Retina (tissue), 1 donor: ENCODE data around the gene ZBTB17.
"Not testable (repeated sequence)": the region's sequence is repeated elsewhere in the genome, so short reads cannot be mapped to it uniquely, and the experiment has no call there.

Source experiments
- DNase-seq: peaks from one replicate; pipeline ENCODE4 v3.0.0-alpha.2; 2016

Gene ZBTB17

GRCh38 chr1:15933684-15934083 lies 42.2 kb downstream of the ZBTB17 start:
- DNase-seq: no peak

- no peak for DNase-seq
These were observed 43.3 kb downstream of the ZBTB17 start for GRCh38 chr1:15932612-15933011.

GRCh38 chr1:15931884-15932283 lies 44.0 kb downstream of the ZBTB17 start:
- DNase-seq: no peak

GRCh38 chr1:15931401-15931800 lies 44.5 kb downstream of the ZBTB17 start:
- DNase-seq: no peak

- DNase-seq: no peak
These were observed 46.6 kb downstream of the ZBTB17 start for GRCh38 chr1:15928971-15929965.

GRCh38 chr1:15926448-15926847 lies 49.5 kb downstream of the ZBTB17 start:
- DNase-seq: not testable (repeated sequence)

- DNase-seq: no peak
These were observed 52.7 kb downstream of the ZBTB17 start for GRCh38 chr1:15923241-15923640.

- DNase-seq: no peak
These were observed 56.8 kb downstream of the ZBTB17 start for GRCh38 chr1:15918962-15919715.

- DNase-seq: no peak
These were observed 59.0 kb downstream of the ZBTB17 start for GRCh38 chr1:15916916-15917315.

- DNase-seq: no peak
These were observed 59.5 kb downstream of the ZBTB17 start for GRCh38 chr1:15916417-15916816.

GRCh38 chr1:15915991-15916390 lies 59.9 kb downstream of the ZBTB17 start:
- DNase-seq: no peak

- not testable (repeated sequence) for DNase-seq
These were observed 62.3 kb downstream of the ZBTB17 start for GRCh38 chr1:15913607-15914006.

GRCh38 chr1:15911927-15912326 lies 64.0 kb downstream of the ZBTB17 start:
- DNase-seq: no peak

GRCh38 chr1:15911141-15911540 lies 64.8 kb downstream of the ZBTB17 start:
- no peak for DNase-seq

GRCh38 chr1:15908597-15908996 lies 67.3 kb downstream of the ZBTB17 start:
- no peak for DNase-seq

GRCh38 chr1:15902882-15903281 lies 73.0 kb downstream of the ZBTB17 start:
- DNase-seq: no peak

GRCh38 chr1:15900662-15901279 lies 75.1 kb downstream of the ZBTB17 start:
- no peak for DNase-seq

GRCh38 chr1:15899266-15899665 lies 76.6 kb downstream of the ZBTB17 start:
- no peak for DNase-seq

- DNase-seq: not testable (repeated sequence)
These were observed 78.9 kb downstream of the ZBTB17 start for GRCh38 chr1:15896841-15897610.

GRCh38 chr1:15895233-15895632 lies 80.7 kb downstream of the ZBTB17 start:
- DNase-seq: no peak

- not testable (repeated sequence) for DNase-seq
These were observed 82.9 kb downstream of the ZBTB17 start for GRCh38 chr1:15892857-15893599.
